Astrocyte (in vitro differentiated cells and primary cell): ENCODE results near the gene CEMP1.
"Not testable (repeated sequence)": the region's sequence is repeated elsewhere in the genome, so short reads cannot be mapped to it uniquely, and the experiment has no call there.

Experiments
- CTCF ChIP-seq: IDR thresholded peaks from 2 replicates; pipeline ENCODE4 v1.5.1; 2011; ENCODE audit warnings: low read depth, mild to moderate bottlenecking, inconsistent platforms, low read length, moderate library complexity; ENCODE audit not compliant: insufficient read depth
- EZH2 ChIP-seq: IDR thresholded peaks from 2 replicates; pipeline ENCODE4 v1.6.1; 2012; ENCODE audit warnings: mild to moderate bottlenecking, low read length, inconsistent platforms; ENCODE audit not compliant: insufficient read depth

GRCh38 chr16:2567506-2567905 is 36.3 kb upstream of the CEMP1 start:
- TF ChIP-seq CTCF, EZH2: not testable (repeated sequence)
